HG03135 (cell line): ENCODE results near the gene RAB44.
A peak's percentile ranks its signal among the peaks of the same experiment; 100 is the strongest.

Experiments
- ATAC-seq: cut with Tn5 transposase; IDR thresholded peaks from one replicate; pipeline ENCODE4 v1.9.1; 2021; ENCODE audit warnings: mild to moderate bottlenecking, moderate library complexity; ENCODE audit not compliant: unreplicated experiment

The RAB44 gene

GRCh38 chr6:36751833-36752186 lies 54.2 kb downstream of the RAB44 start:
- no peak for ATAC-seq

GRCh38 chr6:36752187-36752885 lies 54.7 kb downstream of the RAB44 start:
- no peak for ATAC-seq

GRCh38 chr6:36752886-36753506 lies 55.4 kb downstream of the RAB44 start:
- ATAC-seq, result no peak

GRCh38 chr6:36753671-36754405 lies 56.2 kb downstream of the RAB44 start:
- no peak for ATAC-seq

- no peak for ATAC-seq
These were observed 57.2 kb downstream of the RAB44 start for GRCh38 chr6:36754582-36755434.

GRCh38 chr6:36755435-36756348 lies 58.1 kb downstream of the RAB44 start:
- ATAC-seq, result no peak

GRCh38 chr6:36756786-36757185 lies 59.2 kb downstream of the RAB44 start:
- no peak for ATAC-seq

GRCh38 chr6:36757206-36757605 lies 59.6 kb downstream of the RAB44 start:
- no peak for ATAC-seq

- no peak for ATAC-seq
These were observed 60.4 kb downstream of the RAB44 start for GRCh38 chr6:36757943-36758508.

- no peak for ATAC-seq
These were observed 61.0 kb downstream of the RAB44 start for GRCh38 chr6:36758516-36759147.

- no peak for ATAC-seq
These were observed 61.6 kb downstream of the RAB44 start for GRCh38 chr6:36759148-36759759.

GRCh38 chr6:36760685-36761435 lies 63.2 kb downstream of the RAB44 start:
- ATAC-seq, result no peak

GRCh38 chr6:36762123-36762522 lies 64.5 kb downstream of the RAB44 start:
- no peak for ATAC-seq

- ATAC-seq, result no peak
These were observed 67.6 kb downstream of the RAB44 start for GRCh38 chr6:36765190-36765589.

- ATAC-seq, result peak; percentile 72
These were observed 68.2 kb downstream of the RAB44 start for GRCh38 chr6:36765594-36766398.

- ATAC-seq, result no peak
These were observed 68.8 kb downstream of the RAB44 start for GRCh38 chr6:36766399-36766945.

- ATAC-seq, result no peak
These were observed 71.6 kb downstream of the RAB44 start for GRCh38 chr6:36769183-36769675.
